Gastroesophageal sphincter (tissue), 4 donors: Measurements from ENCODE around the gene PRKAA2. TPM values are rescaled to one million over a fixed set of nuclear protein-coding genes. Genes with fewer than 3 reads are reported as not detected.

Experiments
- ATAC-seq: fragments of 150-250 bp; one replicate; pipeline ENCODE4 v1.9.1; 2016; ENCODE audit warnings: mild to moderate bottlenecking, moderate library complexity
- H3K27ac ChIP-seq, 4 donors: fragments of 200-600 bp; sonication (generic) in 3 of 4; 1 replicate in 3 of 4; 2 replicates in 1 of 4; pipeline ENCODE4 v1.5.1; 2016 to 2019
- H3K27me3 ChIP-seq: fragments of 200-600 bp; sonication (generic); one replicate; pipeline ENCODE4 v1.5.1; 2019
- H3K36me3 ChIP-seq, 2 donors: fragments of 200-600 bp; sonication (generic); one replicate each; pipeline ENCODE4 v1.5.1; 2019; ENCODE audit warnings: control low read depth in 1 of 2
- H3K4me1 ChIP-seq, 3 donors: fragments of 200-600 bp; sonication (generic); 1 replicate in 2 of 3; 2 replicates in 1 of 3; pipeline ENCODE4 v1.5.1; 2016 to 2019; ENCODE audit warnings: control low read depth in 2 of 3
- H3K4me3 ChIP-seq, 2 donors: fragments of 200-600 bp; sonication (generic); one replicate each; pipeline ENCODE4 v1.5.1; 2019; ENCODE audit warnings: mild to moderate bottlenecking in 1 of 2, moderate library complexity in 1 of 2
- H3K9me3 ChIP-seq, 3 donors: fragments of 200-600 bp; sonication (generic); one replicate each; pipeline ENCODE4 v1.5.1; 2017 to 2019; ENCODE audit warnings: control low read depth in 2 of 3
- CTCF ChIP-seq, 4 experiments: fragments of 200-600 bp in 2 of 4; fragments of 450-650 bp in 2 of 4; sonication (generic) in 1 of 4; IDR thresholded peaks; one replicate each; pipeline ENCODE4 v1.5.1; 2017 to 2019; ENCODE audit warnings: antibody characterized with exemption in 4 of 4, mild to moderate bottlenecking in 2 of 4, moderate library complexity in 2 of 4
- EP300 ChIP-seq: sonication (generic); formaldehyde crosslinking; IDR thresholded peaks from one replicate; pipeline ENCODE4 v1.6.1; 2017; ENCODE audit warnings: antibody characterized with exemption, mild to moderate bottlenecking
- POLR2A ChIP-seq, 2 donors: fragments of 450-650 bp; IDR thresholded peaks; one replicate each; pipeline ENCODE4 v1.6.1; 2017; ENCODE audit warnings: antibody characterized with exemption in 2 of 2, mild to moderate bottlenecking in 2 of 2, moderate library complexity in 1 of 2
- POLR2AphosphoS5 ChIP-seq: sonication (generic); formaldehyde crosslinking; IDR thresholded peaks from one replicate; pipeline ENCODE4 v1.6.1; 2017; ENCODE audit warnings: antibody characterized with exemption
- WGBS, 2 donors: methylation state at CpG; one replicate each; pipeline ENCODE4 v1.1.5; 2018; ENCODE audit warnings: low coverage in 1 of 2; 5-methylcytosine and 5-hydroxymethylcytosine counted together
- total RNA-seq, 4 donors: library from RNA; depleted of rRNA; stranded (reverse); fragments of >200 nt; gene quantifications; one replicate each; pipeline ENCODE4 v1.1.0, GENCODE V29; 2016

PRKAA2 gene
- total RNA-seq, 4 donors from 2014 or later: 29.3 to 63.3 (median 60.6) TPM

DNA sequence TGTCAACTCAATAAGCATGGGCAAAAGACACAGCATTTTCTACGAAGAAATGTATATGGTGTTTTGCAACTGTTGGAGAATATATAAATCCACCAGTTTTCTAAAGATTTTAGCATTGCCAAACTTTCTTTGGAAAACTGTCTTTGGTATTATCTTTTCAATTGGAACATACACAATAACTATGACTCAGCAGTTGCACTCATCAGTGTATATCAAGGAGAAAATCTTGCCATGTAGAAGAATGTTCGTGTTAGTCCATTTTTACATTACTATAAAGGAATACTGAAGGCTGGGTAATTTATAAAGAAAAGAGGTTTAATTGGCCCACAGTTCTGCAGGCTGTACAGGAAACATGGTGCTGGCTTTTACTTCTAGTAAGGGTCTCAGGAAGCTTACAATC, 41.1 kb downstream of the PRKAA2 start:
- WGBS, 2 donors: 69 to 92% methylated on average over 2 of the region's 2 CpGs
- Histone ChIP-seq H3K27me3 (no peaks in the 10 kb centered on the region), H3K9me3 (no peaks in the 10 kb centered on the region), H3K4me3 (no peak overlapping the region), H3K36me3 (no peaks in the 10 kb centered on the region), H3K27ac (no peak overlapping the region), H3K4me1 (no peaks in the 10 kb centered on the region)
- no peak for ATAC-seq
- TF ChIP-seq CTCF (IDR thresholded peaks at IDR 0.05) (no peak), POLR2AphosphoS5 (no peak), EP300 (no peak), POLR2A (IDR thresholded peaks at IDR 0.05) (no peak)

DNA sequence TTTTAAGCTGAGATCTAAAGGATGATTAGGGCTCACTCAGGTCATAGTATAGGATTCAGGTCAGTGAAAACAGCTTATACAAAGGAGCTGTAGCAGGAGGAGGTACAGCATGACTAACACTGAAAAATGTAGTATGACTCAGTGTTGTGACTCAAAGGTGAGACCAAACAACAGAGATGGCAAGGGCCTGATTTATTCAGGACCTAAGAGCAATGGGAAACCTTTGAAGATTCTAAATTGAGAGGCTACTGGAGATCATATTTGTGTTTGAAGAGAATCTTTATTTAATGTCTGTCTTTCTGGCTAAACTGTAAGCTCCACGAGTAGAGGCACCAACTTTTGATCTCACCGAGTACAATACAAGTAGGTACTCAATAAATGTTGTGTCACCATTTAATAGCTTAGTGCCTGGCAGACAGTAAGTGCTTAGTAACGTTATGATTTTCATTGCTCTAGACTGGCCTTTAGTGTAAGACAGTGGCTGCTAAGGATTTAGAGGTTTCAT, 43.5 kb downstream of the PRKAA2 start:
- Histone ChIP-seq H3K27me3 (no peaks in the 10 kb centered on the region), H3K4me3 (no peak overlapping the region), H3K36me3 (peaks cover 0 to 3% of the 10 kb centered on the region in 2 donors), H3K9me3 (no peaks in the 10 kb centered on the region), H3K27ac (no peak overlapping the region), H3K4me1 (no peaks in the 10 kb centered on the region)
- TF ChIP-seq EP300 (no peak), CTCF (IDR thresholded peaks at IDR 0.05) (no peak), POLR2A (IDR thresholded peaks at IDR 0.05) (no peak), POLR2AphosphoS5 (no peak)
- WGBS, 2 donors: 54 to 62% methylated on average over 3 of the region's 3 CpGs
- ATAC-seq: no peak

DNA sequence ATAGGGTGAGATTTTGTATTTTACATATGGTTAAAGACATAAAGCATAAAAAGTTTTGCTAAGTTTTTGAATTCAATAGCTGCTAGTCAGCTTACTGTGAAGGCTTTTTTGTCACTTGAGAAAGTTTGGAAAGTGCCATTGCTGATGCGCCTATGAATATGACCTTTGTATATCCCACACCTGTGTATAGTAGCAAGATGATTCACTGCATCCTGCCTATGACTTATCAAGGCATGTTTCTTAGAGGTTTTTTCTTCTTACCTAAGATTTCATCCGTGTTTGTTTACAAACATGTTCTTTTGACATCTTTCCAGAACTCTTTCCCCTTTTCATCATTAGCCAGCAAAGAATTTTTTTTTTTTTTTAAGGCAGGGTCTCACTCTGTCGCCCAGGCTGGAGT, 51.5 kb downstream of the PRKAA2 start:
- H3K9me3 ChIP-seq: peaks cover 0 to 9% (median 0%) of the 10 kb centered on the region in 3 donors
- 64 to 93% methylated on average over 2 of the region's 3 CpGs for WGBS, 2 donors
- H3K4me3 ChIP-seq: no peak overlapping the region
- H3K36me3 ChIP-seq: peaks cover 0 to 44% of the 10 kb centered on the region in 2 donors
- no peak for TF ChIP-seq POLR2AphosphoS5
- no peak for TF ChIP-seq POLR2A (IDR thresholded peaks at IDR 0.05)
- TF ChIP-seq EP300: no peak
- TF ChIP-seq CTCF (IDR thresholded peaks at IDR 0.05): no peak
- ATAC-seq: no peak
- H3K4me1 ChIP-seq: no peaks in the 10 kb centered on the region
- no peaks in the 10 kb centered on the region for H3K27me3 ChIP-seq
- H3K27ac ChIP-seq: no peak overlapping the region

- no peak overlapping the region for H3K4me3 ChIP-seq
- no peaks in the 10 kb centered on the region for H3K4me1 ChIP-seq
- ATAC-seq: no peak
- H3K27ac ChIP-seq: no peak overlapping the region
- 90% methylated on average over 1 of the region's 1 CpG; no CpG with 5 or more reads in 1 of the 2 donors for WGBS, 2 donors
- H3K9me3 ChIP-seq: peaks cover 0 to 24% (median 0%) of the 10 kb centered on the region in 3 donors
- TF ChIP-seq POLR2AphosphoS5 (no peak), EP300 (no peak), POLR2A (IDR thresholded peaks at IDR 0.05) (no peak), CTCF (IDR thresholded peaks at IDR 0.05) (no peak)
- no peaks in the 10 kb centered on the region for H3K27me3 ChIP-seq
- H3K36me3 ChIP-seq: peaks cover 0 to 84% of the 10 kb centered on the region in 2 donors
Observed at GRCh38 chr1:56703747-56704146, 58.6 kb downstream of the PRKAA2 start.

DNA sequence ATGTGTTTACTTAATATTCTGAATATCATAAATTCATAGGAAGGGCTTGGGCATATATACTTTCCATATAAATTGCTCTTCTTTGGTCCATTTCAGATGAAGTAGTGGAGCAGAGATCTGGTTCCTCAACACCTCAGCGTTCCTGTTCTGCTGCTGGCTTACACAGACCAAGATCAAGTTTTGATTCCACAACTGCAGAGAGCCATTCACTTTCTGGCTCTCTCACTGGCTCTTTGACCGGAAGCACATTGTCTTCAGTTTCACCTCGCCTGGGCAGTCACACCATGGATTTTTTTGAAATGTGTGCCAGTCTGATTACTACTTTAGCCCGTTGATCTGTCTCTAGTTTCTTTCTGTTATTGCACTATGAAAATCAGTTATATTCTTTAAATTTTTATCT, 62.3 kb downstream of the PRKAA2 start:
- Histone ChIP-seq H3K36me3 (peaks cover 0 to 54% of the 10 kb centered on the region in 2 donors), H3K9me3 (peaks cover 0 to 15% (median 0%) of the 10 kb centered on the region in 3 donors), H3K4me1 (peaks cover 0 to 12% (median 0%) of the 10 kb centered on the region in 3 donors), H3K4me3 (no peak overlapping the region), H3K27ac (no peak overlapping the region), H3K27me3 (no peaks in the 10 kb centered on the region)
- TF ChIP-seq POLR2AphosphoS5 (no peak), EP300 (no peak), CTCF (IDR thresholded peaks at IDR 0.05) (no peak), POLR2A (IDR thresholded peaks at IDR 0.05) (no peak)
- no peak for ATAC-seq
- 66 to 87% methylated on average over 4 of the region's 4 CpGs for WGBS, 2 donors
